Smooth muscle cell (in vitro differentiated cells): ENCODE measurements around the gene MYPN. TPM values are rescaled to one million over a fixed set of nuclear protein-coding genes. Genes with fewer than 3 reads are reported as not detected.

Experiments used
- DNase-seq: peaks from one replicate; lab custom pipeline; 2025; ENCODE audit not compliant: unreplicated experiment; lab: John Stamatoyannopoulos, UW
- H2AFZ ChIP-seq: fragments of 200-600 bp; sonication (generic); 2 replicates; pipeline ENCODE4 v1.6.0; 2016; ENCODE audit warnings: antibody characterized with exemption, low read depth, mild to moderate bottlenecking
- H3F3A ChIP-seq: fragments of 200-600 bp; sonication (generic); 2 replicates; pipeline ENCODE4 v1.6.0; 2017; ENCODE audit warnings: antibody characterized with exemption, low read depth
- H3K27ac ChIP-seq: fragments of 200-600 bp; sonication (generic); 2 replicates; pipeline ENCODE4 v1.5.1; 2016; ENCODE audit warnings: low read depth, mild to moderate bottlenecking
- H3K27me3 ChIP-seq: fragments of 200-600 bp; sonication (generic); 2 replicates; pipeline ENCODE4 v1.6.1; 2016; ENCODE audit warnings: low read depth, mild to moderate bottlenecking
- H3K36me3 ChIP-seq: fragments of 200-600 bp; sonication (generic); 2 replicates; pipeline ENCODE4 v1.5.1; 2016; ENCODE audit warnings: low read depth
- H3K4me1 ChIP-seq: fragments of 200-600 bp; sonication (generic); 2 replicates; pipeline ENCODE4 v1.5.1; 2016; ENCODE audit warnings: low read depth
- H3K4me2 ChIP-seq: fragments of 200-600 bp; sonication (generic); 2 replicates; pipeline ENCODE4 v1.6.0; 2016; ENCODE audit warnings: mild to moderate bottlenecking
- H3K4me3 ChIP-seq: fragments of 200-600 bp; sonication (generic); 2 replicates; pipeline ENCODE4 v1.5.1; 2016; ENCODE audit warnings: mild to moderate bottlenecking
- H3K79me2 ChIP-seq: fragments of 200-600 bp; sonication (generic); 2 replicates; pipeline ENCODE4 v1.6.0; 2016; ENCODE audit warnings: low read depth, mild to moderate bottlenecking
- H3K9ac ChIP-seq: fragments of 200-600 bp; sonication (generic); 2 replicates; pipeline ENCODE4 v1.6.0; 2016; ENCODE audit warnings: low read depth
- H3K9me3 ChIP-seq: fragments of 200-600 bp; sonication (generic); replicated peaks from 2 replicates; pipeline ENCODE4 v1.5.1; 2016; ENCODE audit warnings: low read depth
- H4K20me1 ChIP-seq: fragments of 200-600 bp; sonication (generic); 2 replicates; pipeline ENCODE4 v1.6.0; 2016; ENCODE audit warnings: low read depth
- CTCF ChIP-seq: fragments of 200-600 bp; sonication (generic); IDR thresholded peaks from 2 replicates; pipeline ENCODE4 v1.5.1; 2017; ENCODE audit warnings: borderline replicate concordance, mild to moderate bottlenecking, antibody characterized with exemption; ENCODE audit not compliant: insufficient read depth, poor library complexity, severe bottlenecking
- WGBS: methylation state at CpG from one replicate; pipeline ENCODE4 v1.1.7; 2016; ENCODE audit warnings: low lambda C conversion rate; 5-methylcytosine and 5-hydroxymethylcytosine counted together
- polyA plus RNA-seq: library from polyadenylated mRNA; unstranded; fragments of >200 nt; fragmentation: Nextera tagmentation; extraction: Ambion mirVana; gene quantifications from 2 replicates; pipeline ENCODE4 v1.2.1, GENCODE V29; 2016
- total RNA-seq: library from RNA; depleted of rRNA; stranded (reverse); fragments of >200 nt; gene quantifications from 2 replicates; pipeline ENCODE4 v1.2.3, GENCODE V29; 2014

The MYPN gene
- total and polyA plus RNA-seq, 2 experiments from 2014 or later = 0.03 to 0.13 TPM

- no peak overlapping the region for H2AFZ ChIP-seq
- no peaks in the 10 kb centered on the region for H3K36me3 ChIP-seq
- peaks cover 4% of the 10 kb centered on the region for H3F3A ChIP-seq
- H3K9ac ChIP-seq = no peak overlapping the region
- peaks cover 13% of the 10 kb centered on the region for H3K4me1 ChIP-seq
- DNase-seq = no peak
- H3K4me2 ChIP-seq = peak overlapping the region; percentile 71
- no peak overlapping the region for H3K4me3 ChIP-seq
- H4K20me1 ChIP-seq = no peaks in the 10 kb centered on the region
- H3K9me3 ChIP-seq = no peaks in the 10 kb centered on the region
- TF ChIP-seq CTCF = no peak
- H3K27me3 ChIP-seq = no peaks in the 10 kb centered on the region
- WGBS = 7% methylated on average over 3 of the region's 3 CpGs
- peak overlapping the region; percentile 63 for H3K27ac ChIP-seq
- no peaks in the 10 kb centered on the region for H3K79me2 ChIP-seq
These were observed 3.5 kb upstream of the MYPN start for GRCh38 chr10:68105820-68106219.

GRCh38 chr10:68106656-68107055 lies 2.6 kb upstream of the MYPN start:
- no peak overlapping the region for H3K4me3 ChIP-seq
- TF ChIP-seq CTCF = no peak
- H3K9ac ChIP-seq = no peak overlapping the region
- no peaks in the 10 kb centered on the region for H4K20me1 ChIP-seq
- H3F3A ChIP-seq = peaks cover 4% of the 10 kb centered on the region
- H3K4me2 ChIP-seq = peak overlapping the region; percentile 71
- no peaks in the 10 kb centered on the region for H3K79me2 ChIP-seq
- H3K4me1 ChIP-seq = peaks cover 13% of the 10 kb centered on the region
- H2AFZ ChIP-seq = no peak overlapping the region
- no peaks in the 10 kb centered on the region for H3K36me3 ChIP-seq
- peak overlapping the region; percentile 63 for H3K27ac ChIP-seq
- WGBS = 33% methylated on average over 3 of the region's 3 CpGs
- no peaks in the 10 kb centered on the region for H3K27me3 ChIP-seq
- DNase-seq = no peak
- H3K9me3 ChIP-seq = no peaks in the 10 kb centered on the region

DNA sequence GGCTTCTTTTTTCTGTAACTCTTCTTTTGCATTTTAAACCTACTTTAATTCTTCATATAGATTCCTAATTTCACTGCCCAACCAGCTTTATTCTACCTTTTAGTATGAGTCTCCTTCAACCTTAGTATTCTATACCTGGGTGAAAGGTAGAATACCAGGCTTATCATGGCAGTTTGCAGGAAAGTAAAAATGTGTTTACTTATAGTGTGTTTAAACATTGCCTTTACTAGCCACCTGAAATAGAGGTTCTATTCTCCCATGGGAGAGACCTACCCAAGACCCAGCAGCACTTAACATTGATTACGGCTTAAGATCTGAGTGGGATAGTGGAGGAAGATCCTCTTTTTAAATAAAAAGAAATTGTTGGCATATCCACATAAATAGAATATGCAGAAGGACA lies 1.6 kb upstream of the MYPN start:
- peaks cover 4% of the 10 kb centered on the region for H3F3A ChIP-seq
- no peaks in the 10 kb centered on the region for H3K9me3 ChIP-seq
- TF ChIP-seq CTCF = no peak
- H3K27ac ChIP-seq = no peak overlapping the region
- H4K20me1 ChIP-seq = no peaks in the 10 kb centered on the region
- H3K4me3 ChIP-seq = no peak overlapping the region
- no peaks in the 10 kb centered on the region for H3K36me3 ChIP-seq
- H3K79me2 ChIP-seq = no peaks in the 10 kb centered on the region
- WGBS = 100% methylated on average over 1 of the region's 1 CpG
- no peaks in the 10 kb centered on the region for H3K27me3 ChIP-seq
- H3K4me1 ChIP-seq = peaks cover 13% of the 10 kb centered on the region
- H2AFZ ChIP-seq = no peak overlapping the region
- no peak overlapping the region for H3K4me2 ChIP-seq
- no peak for DNase-seq
- H3K9ac ChIP-seq = no peak overlapping the region

DNA sequence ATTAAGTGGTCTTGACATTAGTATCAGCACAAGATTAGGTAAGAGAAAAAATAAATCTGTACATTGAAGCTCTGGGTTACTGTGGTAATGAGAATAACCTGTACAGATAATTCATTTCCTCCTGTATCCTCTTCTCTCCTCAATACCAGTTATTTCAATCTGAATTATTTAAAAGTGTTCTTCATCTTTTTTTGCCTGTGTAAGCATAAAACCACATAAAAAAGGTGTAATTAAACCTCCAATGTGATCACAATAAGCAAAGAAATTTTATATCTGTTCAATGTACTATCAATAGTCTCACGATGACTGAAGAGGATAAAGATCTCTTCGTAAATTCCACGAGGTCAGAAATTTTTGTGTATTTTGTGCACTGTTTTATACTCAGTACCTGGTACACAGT lies 1.2 kb upstream of the MYPN start:
- Histone ChIP-seq H3K9ac (no peak overlapping the region), H3F3A (peaks cover 4% of the 10 kb centered on the region), H4K20me1 (no peaks in the 10 kb centered on the region), H3K9me3 (no peaks in the 10 kb centered on the region), H3K36me3 (no peaks in the 10 kb centered on the region), H3K4me1 (peaks cover 13% of the 10 kb centered on the region), H3K79me2 (no peaks in the 10 kb centered on the region), H3K4me2 (no peak overlapping the region), H3K27me3 (no peaks in the 10 kb centered on the region), H3K27ac (no peak overlapping the region), H3K4me3 (no peak overlapping the region), H2AFZ (no peak overlapping the region)
- TF ChIP-seq CTCF = no peak
- no peak for DNase-seq
- 97% methylated on average over 3 of the region's 3 CpGs for WGBS
